ENCODE measurements around the gene SAE1. TPM values are rescaled to one million over a fixed set of nuclear protein-coding genes. Genes with fewer than 3 reads are reported as not detected.

Gene SAE1
- total RNA-seq, 1 donor from 2014 or later, result 305 TPM

GRCh38 chr19:47227352-47228167 is 96.9 kb downstream of the SAE1 start:
- Mint-ChIP-seq H3K27me3 (ENCODE audit: insufficient read depth, low read depth) (peaks cover 11% of the 10 kb centered on the region), H3K27ac (peak overlapping the region; percentile 78), H3K4me1 (peaks cover 23% of the 10 kb centered on the region), H3K36me3 (no peaks in the 10 kb centered on the region), H3K4me3 (peak overlapping the region; percentile 86), H3K9me3 (no peaks in the 10 kb centered on the region)
- Histone ChIP-seq H3K79me2 (ENCODE audit: low read depth) (peaks cover 57% of the 10 kb centered on the region), H3K27me3 (no peaks in the 10 kb centered on the region), H2AFZ (replicated peaks) (no peak overlapping the region), H3K9ac (no peak overlapping the region), H4K20me1 (ENCODE audit: low read depth) (peaks cover 24% of the 10 kb centered on the region), H3K9me3 (ENCODE audit: low read depth) (no peaks in the 10 kb centered on the region), H3K4me1 (peaks cover 23% of the 10 kb centered on the region), H3F3A (ENCODE audit: low read depth) (peaks cover 60% of the 10 kb centered on the region), H3K4me2 (peak overlapping the region; percentile 99), H3K27ac (peak overlapping the region; percentile 36), H3K4me3 (peak overlapping the region; percentile 100), H3K36me3 (no peaks in the 10 kb centered on the region)
- TF ChIP-seq EZH2phosphoT487 (IDR thresholded peaks at IDR 0.05) (no peak), EZH2 (IDR thresholded peaks at IDR 0.05) (no peak)
- TF ChIP-seq, protein P1, sequence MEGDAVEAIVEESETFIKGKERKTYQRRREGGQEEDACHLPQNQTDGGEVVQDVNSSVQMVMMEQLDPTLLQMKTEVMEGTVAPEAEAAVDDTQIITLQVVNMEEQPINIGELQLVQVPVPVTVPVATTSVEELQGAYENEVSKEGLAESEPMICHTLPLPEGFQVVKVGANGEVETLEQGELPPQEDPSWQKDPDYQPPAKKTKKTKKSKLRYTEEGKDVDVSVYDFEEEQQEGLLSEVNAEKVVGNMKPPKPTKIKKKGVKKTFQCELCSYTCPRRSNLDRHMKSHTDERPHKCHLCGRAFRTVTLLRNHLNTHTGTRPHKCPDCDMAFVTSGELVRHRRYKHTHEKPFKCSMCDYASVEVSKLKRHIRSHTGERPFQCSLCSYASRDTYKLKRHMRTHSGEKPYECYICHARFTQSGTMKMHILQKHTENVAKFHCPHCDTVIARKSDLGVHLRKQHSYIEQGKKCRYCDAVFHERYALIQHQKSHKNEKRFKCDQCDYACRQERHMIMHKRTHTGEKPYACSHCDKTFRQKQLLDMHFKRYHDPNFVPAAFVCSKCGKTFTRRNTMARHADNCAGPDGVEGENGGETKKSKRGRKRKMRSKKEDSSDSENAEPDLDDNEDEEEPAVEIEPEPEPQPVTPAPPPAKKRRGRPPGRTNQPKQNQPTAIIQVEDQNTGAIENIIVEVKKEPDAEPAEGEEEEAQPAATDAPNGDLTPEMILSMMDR (IDR thresholded peaks at IDR 0.05), result no peak
- DNase-seq (ENCODE audit: low spot score), result peak; percentile 97

DNA sequence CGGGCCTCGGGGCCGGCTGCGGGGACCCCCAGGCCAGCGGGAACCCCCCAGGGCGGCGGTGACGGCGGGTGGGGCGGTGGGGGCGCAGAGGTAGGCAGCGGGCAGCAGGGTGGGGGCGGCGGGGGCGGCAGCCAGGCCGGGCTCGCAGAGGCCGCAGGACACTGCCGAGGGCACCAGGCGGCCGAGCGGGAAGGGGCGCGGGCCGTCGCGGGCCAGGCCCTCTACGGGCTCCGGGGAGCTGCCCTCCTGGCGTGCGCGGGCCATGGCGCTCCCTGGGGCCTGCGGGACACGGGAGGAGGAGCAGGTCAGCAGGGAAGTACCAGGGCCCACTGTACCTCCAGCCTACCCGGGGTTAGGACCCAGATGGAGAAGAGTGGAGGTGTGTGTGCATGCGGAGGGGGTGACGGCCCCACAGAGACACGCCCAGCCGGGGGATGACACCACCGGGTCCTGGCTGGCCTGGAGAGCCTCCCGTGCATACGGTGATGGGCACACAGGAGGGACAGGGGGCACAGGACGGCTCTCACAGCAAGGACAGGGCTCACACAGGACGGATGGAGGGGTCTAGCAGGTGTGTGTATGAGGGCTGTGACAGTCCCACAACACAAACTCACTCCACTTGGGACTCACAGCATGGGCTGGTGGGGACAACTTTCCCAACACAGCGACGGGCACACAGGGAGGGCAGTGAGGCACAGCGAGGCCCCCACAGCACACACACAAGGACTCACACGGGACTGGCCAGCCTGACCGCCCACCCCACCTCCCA is 97.7 kb downstream of the SAE1 start:
- Histone ChIP-seq H4K20me1 (ENCODE audit: low read depth) (peaks cover 24% of the 10 kb centered on the region), H3K9ac (peak overlapping the region; percentile 20), H3K27me3 (no peaks in the 10 kb centered on the region), H2AFZ (replicated peaks) (no peak overlapping the region), H3K27ac (peak overlapping the region; percentile 36), H3K4me3 (peak overlapping the region; percentile 100), H3K4me2 (peak overlapping the region; percentile 99), H3K36me3 (no peaks in the 10 kb centered on the region), H3K4me1 (peaks cover 23% of the 10 kb centered on the region), H3K79me2 (ENCODE audit: low read depth) (peaks cover 57% of the 10 kb centered on the region), H3F3A (ENCODE audit: low read depth) (peaks cover 60% of the 10 kb centered on the region), H3K9me3 (ENCODE audit: low read depth) (no peaks in the 10 kb centered on the region)
- Mint-ChIP-seq H3K9me3 (no peaks in the 10 kb centered on the region), H3K4me1 (peaks cover 23% of the 10 kb centered on the region), H3K4me3 (no peak overlapping the region), H3K27ac (no peak overlapping the region), H3K27me3 (ENCODE audit: insufficient read depth, low read depth) (peaks cover 12% of the 10 kb centered on the region), H3K36me3 (no peaks in the 10 kb centered on the region)
- peak; percentile 64 for DNase-seq (ENCODE audit: low spot score)
- TF ChIP-seq EZH2 (IDR thresholded peaks at IDR 0.05) (no peak), EZH2phosphoT487 (IDR thresholded peaks at IDR 0.05) (no peak)
- TF ChIP-seq, protein P1 (IDR thresholded peaks at IDR 0.05), result no peak

DNA sequence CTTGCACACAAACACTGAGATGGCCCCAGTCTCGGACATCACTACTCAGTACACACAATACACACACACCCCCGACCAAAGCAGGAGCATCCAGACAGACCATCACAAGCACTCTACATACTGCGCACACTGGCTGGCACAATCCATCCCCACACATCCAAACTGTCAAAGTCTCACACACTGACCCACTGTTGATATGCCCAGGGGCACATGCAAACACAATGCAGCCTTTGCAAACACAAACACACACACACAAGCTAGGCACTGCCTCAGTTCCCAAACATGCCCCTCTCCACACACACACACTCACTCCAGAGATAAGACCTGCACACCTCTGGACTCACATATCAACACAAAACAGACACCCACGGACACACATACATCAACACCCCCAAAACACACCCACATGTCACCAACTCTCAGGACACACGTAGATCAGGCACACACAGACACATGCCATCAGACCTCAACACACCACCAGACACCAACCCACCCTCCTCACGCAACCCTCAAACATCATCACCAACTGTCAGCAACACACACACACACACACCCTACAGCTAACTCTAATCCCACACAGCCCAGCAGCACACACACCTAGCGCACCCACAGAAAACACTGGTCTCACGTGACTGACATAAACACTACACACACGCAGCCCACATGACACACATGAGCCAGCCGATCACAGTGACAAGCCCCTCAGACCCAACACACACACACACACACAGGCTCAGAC is 98.5 kb downstream of the SAE1 start:
- no peaks in the 10 kb centered on the region for H3K27me3 ChIP-seq
- no peak overlapping the region for H3K27ac ChIP-seq
- peaks cover 51% of the 10 kb centered on the region for H3K79me2 ChIP-seq (ENCODE audit: low read depth)
- DNase-seq (ENCODE audit: low spot score), result peak; percentile 40
- H3K4me1 ChIP-seq, result peaks cover 23% of the 10 kb centered on the region
- Mint-ChIP-seq H3K27me3 (ENCODE audit: insufficient read depth, low read depth) (peaks cover 12% of the 10 kb centered on the region), H3K4me3 (no peak overlapping the region), H3K9me3 (no peaks in the 10 kb centered on the region), H3K4me1 (peaks cover 23% of the 10 kb centered on the region), H3K36me3 (no peaks in the 10 kb centered on the region), H3K27ac (no peak overlapping the region)
- no peaks in the 10 kb centered on the region for H3K9me3 ChIP-seq (ENCODE audit: low read depth)
- no peak overlapping the region for H2AFZ ChIP-seq (replicated peaks)
- peak overlapping the region; percentile 99 for H3K4me2 ChIP-seq
- H3F3A ChIP-seq (ENCODE audit: low read depth), result peaks cover 60% of the 10 kb centered on the region
- no peak overlapping the region for H3K9ac ChIP-seq
- peaks cover 24% of the 10 kb centered on the region for H4K20me1 ChIP-seq (ENCODE audit: low read depth)
- no peak for TF ChIP-seq EZH2 (IDR thresholded peaks at IDR 0.05)
- peak overlapping the region; percentile 100 for H3K4me3 ChIP-seq
- H3K36me3 ChIP-seq, result no peaks in the 10 kb centered on the region
